ENCODE measurements around the gene KLF4. TPM values are rescaled to one million over a fixed set of nuclear protein-coding genes. Genes with fewer than 3 reads are reported as not detected.
A peak's percentile ranks its signal among the peaks of the same experiment; 100 is the strongest.
"Not testable (repeated sequence)": the region's sequence is repeated elsewhere in the genome, so short reads cannot be mapped to it uniquely, and the experiment has no call there.

The KLF4 gene
- 0.98 and 4.6 TPM in 2 replicates for total RNA-seq

GRCh38 chr9:107489687-107490605 lies at the start of gene KLF4:
TSS of gene KLF4 (minus strand) at chr9:107489769. CDS start at chr9:107489172, 597 bp downstream.
- DNase-seq = peak; percentile 96

- no peak for DNase-seq
Observed at GRCh38 chr9:107536462-107536861, 46.9 kb upstream of the KLF4 start.

GRCh38 chr9:107534510-107535078 lies 45.0 kb upstream of the KLF4 start:
- DNase-seq = no peak

GRCh38 chr9:107530679-107531078 lies 41.1 kb upstream of the KLF4 start:
- DNase-seq = no peak

GRCh38 chr9:107528686-107529085 lies 39.1 kb upstream of the KLF4 start:
- no peak for DNase-seq

- DNase-seq = no peak
Observed at GRCh38 chr9:107523539-107523938, 34.0 kb upstream of the KLF4 start.

GRCh38 chr9:107520186-107520585 lies 30.6 kb upstream of the KLF4 start:
- DNase-seq = no peak

GRCh38 chr9:107518037-107518807 lies 28.7 kb upstream of the KLF4 start:
- no peak for DNase-seq

- DNase-seq = no peak
Observed at GRCh38 chr9:107513464-107514100, 24.0 kb upstream of the KLF4 start.

- DNase-seq = peak; percentile 72
Observed at GRCh38 chr9:107504585-107505455, 15.3 kb upstream of the KLF4 start.

GRCh38 chr9:107502464-107502863 lies 12.9 kb upstream of the KLF4 start:
- no peak for DNase-seq

GRCh38 chr9:107500421-107501200 lies 11.0 kb upstream of the KLF4 start:
- DNase-seq = not testable (repeated sequence)

- no peak for DNase-seq
Observed at GRCh38 chr9:107496976-107497375, 7.4 kb upstream of the KLF4 start.

GRCh38 chr9:107492381-107492970 lies 2.9 kb upstream of the KLF4 start:
- no peak for DNase-seq

- DNase-seq = peak; percentile 15
Observed at GRCh38 chr9:107491081-107492053, 1.8 kb upstream of the KLF4 start.

- peak; percentile 23 for DNase-seq
Observed at GRCh38 chr9:107490606-107490970, 1.0 kb upstream of the KLF4 start.

- DNase-seq = no peak
Observed at GRCh38 chr9:107489144-107489673, 360 bp downstream of the KLF4 start.

- peak; percentile 39 for DNase-seq
Observed at GRCh38 chr9:107488375-107489143, 1.0 kb downstream of the KLF4 start.

Data from dermis blood vessel endothelial cell (primary cell).